Measurements from ENCODE around the gene HIGD1B.

DNA sequence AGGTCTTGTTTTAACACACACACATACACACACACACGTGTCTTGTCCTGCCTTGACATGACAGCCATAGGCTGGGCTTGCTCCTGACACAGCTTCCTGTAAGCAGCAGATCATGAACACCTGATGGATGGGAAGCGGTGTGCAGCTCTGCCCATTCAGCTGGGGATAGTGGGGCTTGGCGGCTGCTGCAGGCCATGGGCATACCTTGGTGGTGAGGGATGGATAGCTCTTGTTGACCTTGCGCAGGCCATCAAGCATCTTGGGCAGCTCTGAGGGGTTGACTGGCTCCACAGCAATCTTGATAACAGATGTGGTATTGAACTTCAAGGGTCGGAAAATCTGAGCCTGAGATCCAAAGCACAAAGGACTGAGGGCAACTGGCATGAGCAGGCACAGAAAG lies 12.0 kb downstream of the HIGD1B start:
- TF ChIP-seq, protein P1, sequence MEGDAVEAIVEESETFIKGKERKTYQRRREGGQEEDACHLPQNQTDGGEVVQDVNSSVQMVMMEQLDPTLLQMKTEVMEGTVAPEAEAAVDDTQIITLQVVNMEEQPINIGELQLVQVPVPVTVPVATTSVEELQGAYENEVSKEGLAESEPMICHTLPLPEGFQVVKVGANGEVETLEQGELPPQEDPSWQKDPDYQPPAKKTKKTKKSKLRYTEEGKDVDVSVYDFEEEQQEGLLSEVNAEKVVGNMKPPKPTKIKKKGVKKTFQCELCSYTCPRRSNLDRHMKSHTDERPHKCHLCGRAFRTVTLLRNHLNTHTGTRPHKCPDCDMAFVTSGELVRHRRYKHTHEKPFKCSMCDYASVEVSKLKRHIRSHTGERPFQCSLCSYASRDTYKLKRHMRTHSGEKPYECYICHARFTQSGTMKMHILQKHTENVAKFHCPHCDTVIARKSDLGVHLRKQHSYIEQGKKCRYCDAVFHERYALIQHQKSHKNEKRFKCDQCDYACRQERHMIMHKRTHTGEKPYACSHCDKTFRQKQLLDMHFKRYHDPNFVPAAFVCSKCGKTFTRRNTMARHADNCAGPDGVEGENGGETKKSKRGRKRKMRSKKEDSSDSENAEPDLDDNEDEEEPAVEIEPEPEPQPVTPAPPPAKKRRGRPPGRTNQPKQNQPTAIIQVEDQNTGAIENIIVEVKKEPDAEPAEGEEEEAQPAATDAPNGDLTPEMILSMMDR (IDR thresholded peaks at IDR 0.05), result no peak
- TF ChIP-seq POLR2A (IDR thresholded peaks at IDR 0.05), result no peak

All from adrenal gland (tissue), 5 donors.